ENCODE measurements around the gene SPTBN2. TPM values are rescaled to one million over a fixed set of nuclear protein-coding genes. Genes with fewer than 3 reads are reported as not detected.

The SPTBN2 gene
- total and polyA plus RNA-seq, 2 of the 8 experiments (the other 6 are each of a cell fraction or from before 2014, with no cell fraction given), result 19.1 to 69.0 TPM

- H3K79me1 ChIP-seq (ENCODE audit: low read depth, low read length), result no peaks in the 10 kb centered on the region; the same call in 1 of the 2 replicates
- no peak overlapping the region for H3K4ac ChIP-seq (replicated peaks; ENCODE audit: insufficient read length, low read depth, low read length)
- H3K9me3 ChIP-seq (ENCODE audit: insufficient read depth in 2 of 2, low read depth in 1 of 2, low read length in 1 of 2), result no peaks in the 10 kb centered on the region
- peak overlapping the region; percentile 78 to 91 (median 84) for H3K4me3 ChIP-seq (ENCODE audit: extremely low read depth in 1 of 4, insufficient read depth in 2 of 4, low read depth in 3 of 4, low read length in 4 of 4)
- no peaks in the 10 kb centered on the region for H3K36me3 ChIP-seq (ENCODE audit: control insufficient read depth in 2 of 4, insufficient read depth in 4 of 4, low read length in 3 of 4)
- no peaks in the 10 kb centered on the region for H4K20me1 ChIP-seq (replicated peaks in 1 of 2; ENCODE audit: control insufficient read depth in 1 of 2, insufficient read depth in 2 of 2, low read length in 2 of 2)
- no peak overlapping the region for H2BK120ac ChIP-seq (replicated peaks; ENCODE audit: low read depth, low read length)
- H3K79me2 ChIP-seq (ENCODE audit: control insufficient read depth in 1 of 2, insufficient read depth in 2 of 2, low read length in 2 of 2), result peaks cover 0 to 27% of the 10 kb centered on the region in 2 experiments; a peak in 3 of 4 replicates
- peak overlapping the region; percentile 76 to 95 for H3K4me2 ChIP-seq (ENCODE audit: insufficient read depth in 1 of 2, low read depth in 2 of 2, low read length in 2 of 2)
- POLR2A ChIA-PET (ENCODE audit: partially characterized antibody), result interaction anchor here (0.7 to 1.3 kb wide), 4 partner anchors 9 to 19 kb away, joined by 3 read pairs; no protein-coding TSS in a partner anchor
- no peak overlapping the region for H4K5ac ChIP-seq (ENCODE audit: insufficient read length, low read depth, low read length)
- H3K23me2 ChIP-seq (ENCODE audit: low read depth, low read length), result peaks cover 9% of the 10 kb centered on the region; the same call in 1 of the 2 replicates
- no peak overlapping the region for H2AK5ac ChIP-seq (ENCODE audit: low read depth, low read length)
- peak overlapping the region; percentile 46; the same call in 1 of the 2 replicates for H4K8ac ChIP-seq (ENCODE audit: extremely low read depth, insufficient read depth, low read length)
- DNase-seq (ENCODE audit: low read depth in 1 of 2, low spot score in 2 of 2), result peak in 1 of 2 experiments; percentile 56
- H3K14ac ChIP-seq (ENCODE audit: insufficient read length), result no peak overlapping the region
- H4K91ac ChIP-seq (replicated peaks; ENCODE audit: insufficient read length, low read length), result no peak overlapping the region
- H3K18ac ChIP-seq (ENCODE audit: extremely low read depth, low read length), result peak overlapping the region; percentile 60; the same call in 1 of the 2 replicates
- H2BK12ac ChIP-seq (ENCODE audit: low read depth, low read length), result no peak overlapping the region
- no peaks in the 10 kb centered on the region for H3K27me3 ChIP-seq (replicated peaks in 1 of 4; ENCODE audit: control insufficient read depth in 3 of 4, extremely low read depth in 1 of 4, insufficient read depth in 3 of 4, low read length in 3 of 4)
- WGBS, 2 experiments (ENCODE audit: extremely low coverage in 1 of 2, insufficient coverage in 1 of 2, insufficient read length in 1 of 2, insufficient replicate concordance in 2 of 2, low coverage in 1 of 2, low lambda C conversion rate in 2 of 2, missing lambda C conversion rate in 1 of 2), result 52% methylated on average over 38 of the region's 45 CpGs; no CpG with 5 or more reads in 1 of the 2 experiments
- H2BK15ac ChIP-seq (ENCODE audit: low read length), result no peak overlapping the region
- CTCF ChIA-PET (ENCODE audit: partially characterized antibody), result interaction anchor here (0.8 to 1.7 kb wide), 3 partner anchors 17 to 166 kb away, joined by 3 read pairs; no protein-coding TSS in a partner anchor
- FAIRE-seq, result no peak
- 0 out of 2 replicates have a peak overlapping the region, but pooled peaks have one; percentile 72 for H2AFZ ChIP-seq (ENCODE audit: low read length)
- H2BK5ac ChIP-seq (ENCODE audit: low read depth, low read length), result no peak overlapping the region
- H3K4me1 ChIP-seq (replicated peaks in 1 of 4; ENCODE audit: control insufficient read depth in 3 of 4, insufficient read depth in 4 of 4, low read length in 3 of 4), result peaks cover 0 to 2% (median 1%) of the 10 kb centered on the region in 4 experiments; a peak in 2 of 7 replicates
- H3K56ac ChIP-seq (replicated peaks; ENCODE audit: insufficient read length, low read depth, low read length), result no peak overlapping the region
- no peak overlapping the region for H3K23ac ChIP-seq (ENCODE audit: insufficient read length)
- H3K9ac ChIP-seq (replicated peaks in 1 of 4; ENCODE audit: extremely low read depth in 1 of 4, low read depth in 3 of 4, low read length in 3 of 4), result no peak overlapping the region; a peak in 2 of 7 replicates
- H3K27ac ChIP-seq (ENCODE audit: low read depth, low read length), result no peak overlapping the region
- TF ChIP-seq RFX5 (IDR thresholded peaks at IDR 0.05; ENCODE audit: borderline replicate concordance, low read depth, low read length) (no peak), NANOG (IDR thresholded peaks at IDR 0.05; ENCODE audit: insufficient read depth, low read depth, low read length, poor library complexity, severe bottlenecking) (no peak)
- no peak overlapping the region for H2BK20ac ChIP-seq (ENCODE audit: low read length)
Observed at GRCh38 chr11:66745356-66746235, 16.6 kb upstream of the SPTBN2 start.

Data from H1 (cell line).